Hepatic stellate cell (primary cell): Measurements from ENCODE around the gene EVA1A.
"Not testable (repeated sequence)": the region's sequence is repeated elsewhere in the genome, so short reads cannot be mapped to it uniquely, and the experiment has no call there.

Experiments
- DNase-seq: peaks from one replicate; pipeline ENCODE4 v3.0.0; 2011; ENCODE audit warnings: low spot score

Gene EVA1A

DNA sequence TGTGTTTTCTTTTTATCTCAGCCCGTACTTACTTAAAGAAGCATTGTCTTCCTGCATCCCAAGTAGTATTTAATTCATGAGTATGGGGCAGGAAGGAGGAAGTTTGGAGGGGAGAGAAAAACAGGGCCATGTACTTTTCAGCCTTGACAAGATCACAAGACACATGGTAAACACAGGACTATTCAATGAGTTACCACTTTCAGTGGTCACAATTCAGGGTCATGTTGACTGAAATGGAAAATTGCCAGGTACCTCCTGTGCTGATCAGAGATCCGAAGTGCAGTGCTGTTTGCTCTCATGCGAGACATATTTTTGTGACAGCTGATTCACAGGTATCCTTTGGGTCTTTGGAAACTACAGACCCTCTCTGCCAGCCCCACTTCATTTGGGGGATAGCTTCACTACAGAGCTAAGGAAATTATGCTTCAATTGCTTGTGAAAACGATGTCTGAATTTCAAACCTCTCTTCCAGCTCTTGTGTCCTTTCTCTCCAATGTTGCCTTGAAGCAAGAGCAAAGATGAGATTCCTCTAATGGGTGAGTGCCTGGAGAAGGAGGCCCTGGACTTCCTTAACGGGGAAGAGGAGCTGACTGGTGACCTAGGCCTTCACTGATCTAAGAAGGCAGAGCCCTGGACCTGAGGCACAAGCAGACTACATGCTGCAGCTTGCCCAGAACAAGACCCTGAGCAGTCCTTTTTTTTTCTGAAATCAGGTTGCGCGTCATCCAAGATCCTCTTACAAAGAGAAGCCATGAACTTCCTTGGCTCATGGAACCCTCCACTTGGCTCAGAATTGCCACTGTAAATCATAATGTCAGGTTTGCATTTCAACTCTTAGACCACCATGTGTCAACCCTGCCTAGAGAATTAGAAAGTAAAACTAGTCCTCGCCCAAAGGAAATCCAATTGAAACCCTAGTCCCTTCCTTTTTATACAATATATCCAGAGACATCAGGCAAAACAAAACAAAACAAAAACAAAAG is 44.1 kb downstream of the EVA1A start:
- DNase-seq = no peak

DNA sequence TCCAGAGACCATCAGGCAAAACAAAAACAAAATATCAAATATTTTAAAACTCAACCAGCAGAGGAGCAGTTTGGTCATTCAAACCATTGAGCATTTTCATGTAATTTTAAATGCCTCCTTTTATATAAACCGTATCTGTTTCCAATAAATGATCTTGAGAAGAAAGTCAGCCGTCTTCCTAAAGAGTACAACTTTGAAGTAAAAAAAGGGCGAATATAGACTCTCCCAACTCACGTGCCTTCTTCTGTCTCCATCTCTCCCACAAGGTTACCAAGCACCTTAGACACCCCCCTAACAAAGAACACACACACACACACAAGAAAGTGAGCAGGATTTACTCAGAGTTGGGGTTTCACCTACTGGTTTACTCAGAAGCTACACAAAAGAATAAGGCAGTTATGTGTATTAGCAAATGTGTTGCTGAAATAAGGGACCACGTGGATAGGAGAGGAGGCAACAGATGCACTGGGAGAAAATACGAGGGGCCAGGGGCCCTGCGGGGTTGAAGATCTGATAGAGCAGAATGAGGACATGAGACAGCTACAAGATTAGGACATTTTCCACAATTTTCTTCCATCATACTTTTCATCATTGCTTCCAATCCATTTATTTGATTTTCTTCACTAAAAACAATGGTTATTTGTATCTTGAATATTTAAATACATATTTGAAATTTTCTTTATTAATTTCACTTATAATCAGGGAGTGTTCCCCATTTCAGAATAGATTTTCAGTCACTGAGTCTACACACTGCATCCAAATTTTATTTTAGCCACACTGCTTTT is 45.0 kb downstream of the EVA1A start:
- DNase-seq = no peak

DNA sequence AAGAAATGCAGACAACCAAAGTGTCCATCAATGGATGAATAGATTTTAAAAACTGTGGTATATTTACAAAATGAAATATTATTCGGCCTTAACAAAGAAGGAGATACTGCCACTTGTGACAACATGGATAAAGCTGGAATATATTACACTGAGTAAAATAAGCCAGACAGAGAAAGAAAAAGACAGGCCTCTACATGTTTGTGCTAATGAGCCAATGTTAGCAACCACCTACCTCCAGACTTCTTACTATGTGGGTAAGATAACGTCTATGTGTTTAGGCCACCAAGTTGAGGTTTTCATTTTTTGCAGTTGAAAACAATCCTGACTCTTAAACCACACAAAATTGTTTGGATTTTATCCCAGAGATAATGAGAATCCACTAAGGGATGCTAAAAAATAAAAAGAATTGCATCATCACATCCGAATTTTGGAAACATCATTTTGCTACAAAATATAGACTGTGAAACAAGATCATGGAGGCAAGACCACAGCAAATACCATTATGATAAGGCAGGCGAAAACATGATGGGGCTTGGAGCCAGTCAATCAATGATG is 47.0 kb downstream of the EVA1A start:
- no peak for DNase-seq

DNA sequence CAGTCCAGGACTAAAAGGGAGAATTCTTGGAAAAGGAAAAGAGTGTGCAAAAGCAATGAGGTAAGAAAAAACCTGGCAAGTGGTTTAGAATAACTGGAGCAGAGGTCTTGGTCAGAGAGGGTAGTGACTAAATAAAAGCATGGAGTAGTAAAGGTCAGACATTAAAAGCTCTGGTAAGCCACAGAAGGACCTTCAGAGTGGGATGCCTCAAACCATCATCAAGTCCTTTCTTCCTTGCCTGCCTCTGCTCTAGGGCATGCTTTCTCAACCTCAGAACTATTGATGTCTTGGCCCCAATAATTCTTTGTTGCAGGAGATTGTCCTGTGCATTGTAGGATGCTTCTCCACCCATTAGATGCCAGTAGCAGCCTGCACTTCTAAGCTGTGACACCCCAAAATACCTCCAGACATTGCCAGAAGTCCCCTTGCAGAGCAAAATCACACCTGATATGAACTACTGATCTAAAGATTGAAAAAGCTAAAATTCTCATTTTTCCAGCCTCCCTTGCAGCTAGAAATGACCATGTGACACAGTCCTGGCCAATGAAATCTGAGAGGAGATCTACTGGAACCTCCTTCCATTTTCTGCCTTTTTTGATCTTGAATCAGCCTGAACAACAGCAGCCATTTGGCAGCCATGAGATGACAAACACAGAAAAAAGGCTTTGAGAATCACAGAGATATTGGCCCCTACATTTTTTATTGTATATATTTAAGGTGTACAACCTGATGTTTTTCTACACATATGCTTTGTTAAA is 48.1 kb downstream of the EVA1A start:
- no peak for DNase-seq

DNA sequence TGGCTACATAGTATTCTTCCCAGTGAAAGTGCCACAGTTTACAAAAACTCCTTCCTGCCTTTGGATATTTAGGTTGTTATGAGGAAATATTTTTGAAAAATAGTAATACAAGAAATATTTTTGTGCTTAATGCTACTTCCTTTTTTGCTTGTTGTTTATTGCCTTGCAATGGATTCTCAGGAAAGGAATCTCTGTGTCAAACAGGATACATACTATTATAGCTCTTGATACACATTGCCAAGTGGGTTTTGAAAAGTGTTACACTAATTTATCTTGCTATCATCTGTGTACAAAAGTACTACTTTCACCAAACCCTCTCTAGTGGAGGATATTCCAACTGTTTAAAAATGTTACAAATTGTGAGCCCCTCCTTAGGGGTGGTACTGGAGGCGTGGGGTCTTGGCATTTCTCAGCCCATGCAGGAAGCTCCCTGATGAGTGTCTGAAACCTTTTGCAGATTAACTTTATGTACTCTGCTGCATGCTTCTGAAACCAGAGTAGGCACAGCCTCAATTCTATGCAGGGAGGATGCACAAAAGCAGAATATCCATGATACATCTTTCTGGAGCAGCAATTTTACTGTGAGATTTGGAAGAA is 54.5 kb downstream of the EVA1A start:
- DNase-seq = no peak

DNA sequence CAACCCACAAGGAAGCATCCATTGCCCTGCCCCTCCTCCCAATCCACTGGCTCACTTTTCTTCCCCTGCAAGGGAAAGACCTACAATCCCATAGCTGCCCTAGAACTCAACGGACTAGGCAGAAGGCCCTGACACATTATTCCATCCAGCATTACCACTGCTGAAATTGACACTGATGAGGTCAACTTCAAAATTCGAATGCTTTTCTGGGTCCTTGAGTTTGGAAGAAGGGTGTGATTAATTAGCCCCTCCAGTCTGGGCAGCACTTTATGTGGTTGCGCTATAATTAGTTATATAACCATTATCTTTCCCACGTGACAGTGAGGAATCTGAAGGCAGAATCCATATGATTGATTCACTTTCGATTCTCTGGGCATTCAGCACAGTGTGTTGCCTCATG is 55.7 kb downstream of the EVA1A start:
- DNase-seq = no peak

DNA sequence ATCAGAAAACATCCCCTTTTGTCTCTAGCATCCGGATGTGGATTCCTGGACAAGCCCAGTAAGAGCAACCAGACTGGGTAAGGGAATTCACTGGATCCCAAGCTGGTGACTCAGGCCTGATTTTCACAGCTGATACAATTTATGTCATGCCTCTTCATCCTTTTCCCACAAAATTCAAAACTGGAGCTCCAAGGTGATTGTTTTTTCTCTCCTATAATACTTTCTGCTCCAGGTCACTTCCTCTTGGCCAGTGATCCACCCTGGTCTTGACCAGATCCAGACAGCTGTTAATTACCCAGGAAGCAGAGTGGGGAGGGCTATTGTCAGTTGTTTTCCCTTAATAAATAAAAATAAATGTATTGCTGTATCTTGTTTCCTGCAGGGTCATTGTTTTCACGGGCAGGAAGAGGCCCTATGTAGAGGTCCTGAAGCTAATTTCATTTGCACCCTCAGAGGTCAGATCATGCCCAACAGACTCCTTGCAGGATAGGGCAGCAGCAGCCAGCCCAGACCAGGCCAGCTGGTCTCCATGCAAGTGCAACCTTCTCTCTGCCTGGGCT is 57.6 kb downstream of the EVA1A start:
- peak; percentile 68 for DNase-seq

DNA sequence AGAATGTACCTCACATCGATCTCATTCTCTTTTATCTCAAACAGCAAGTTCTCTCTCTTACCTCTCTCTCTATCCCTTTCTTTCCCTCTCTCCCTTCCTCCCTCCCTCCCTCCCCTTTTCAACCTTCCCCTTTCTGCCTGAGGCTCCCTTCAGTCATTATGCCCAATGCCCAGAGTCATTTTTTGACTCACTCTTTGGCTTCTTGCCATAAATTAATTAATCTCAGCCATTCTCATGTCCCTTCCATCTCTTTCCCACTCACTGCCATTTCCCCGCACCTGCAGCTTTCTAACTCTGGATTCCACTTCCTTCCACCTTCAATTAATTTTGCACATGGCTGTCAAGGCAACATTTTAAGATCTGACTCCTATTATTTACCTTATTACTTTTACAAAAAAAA is 60.1 kb downstream of the EVA1A start:
- DNase-seq = no peak

DNA sequence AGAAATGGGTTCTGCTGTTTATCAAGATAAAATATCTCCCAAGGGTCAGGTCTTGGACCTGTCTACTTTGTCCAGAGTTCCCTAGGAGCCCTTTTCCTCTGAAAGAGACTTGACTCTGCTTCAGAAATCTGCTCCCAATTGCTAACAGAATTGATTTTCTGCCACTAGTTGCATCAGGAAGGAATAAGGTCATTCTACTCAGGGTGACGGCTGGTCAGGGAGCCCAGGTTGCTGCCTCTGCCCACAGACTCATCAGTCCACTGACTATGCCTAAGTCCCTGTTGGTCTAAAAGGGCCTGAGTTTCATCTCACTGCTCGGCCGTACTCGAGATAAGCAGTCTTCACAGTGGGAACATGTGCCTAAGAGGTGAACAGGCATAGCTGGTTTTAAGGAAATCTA is 61.2 kb downstream of the EVA1A start:
- no peak for DNase-seq

DNA sequence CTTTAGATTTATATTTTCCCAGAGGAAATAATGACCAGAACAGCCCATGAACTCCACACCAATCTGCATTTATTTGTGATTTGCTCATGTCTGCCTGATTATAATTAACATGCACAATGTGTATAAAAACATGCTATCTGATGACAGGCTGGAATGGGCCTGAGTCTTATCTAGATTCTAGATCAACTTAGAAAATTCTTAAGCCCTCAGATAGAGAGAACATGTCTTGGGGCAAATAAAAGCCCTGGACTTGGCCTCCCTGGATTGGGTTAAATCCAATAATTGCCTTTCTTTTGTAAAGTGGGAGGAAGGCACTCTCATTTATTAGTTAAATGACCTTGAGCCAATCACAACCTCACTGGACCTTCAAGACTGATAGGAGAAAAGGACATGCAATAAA is 61.8 kb downstream of the EVA1A start:
- no peak for DNase-seq

DNA sequence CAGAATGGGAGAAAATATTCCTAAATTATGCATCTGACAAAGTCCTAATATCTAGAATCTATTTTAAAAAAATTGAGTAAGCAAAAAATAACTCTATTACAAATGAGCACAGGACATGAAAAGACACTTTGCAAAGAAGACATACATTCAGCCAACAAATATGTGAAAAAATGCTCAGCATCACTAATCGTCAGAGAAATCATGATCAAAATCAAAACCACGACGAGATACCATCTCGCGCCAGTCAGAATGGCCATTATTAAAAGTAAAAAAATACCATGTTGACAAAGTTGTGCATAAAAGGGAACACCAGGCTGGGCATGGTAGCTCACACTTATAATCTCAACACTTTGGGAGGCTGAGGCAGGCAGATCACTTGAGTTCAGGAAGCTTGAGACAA is 63.5 kb downstream of the EVA1A start:
- DNase-seq = no peak

DNA sequence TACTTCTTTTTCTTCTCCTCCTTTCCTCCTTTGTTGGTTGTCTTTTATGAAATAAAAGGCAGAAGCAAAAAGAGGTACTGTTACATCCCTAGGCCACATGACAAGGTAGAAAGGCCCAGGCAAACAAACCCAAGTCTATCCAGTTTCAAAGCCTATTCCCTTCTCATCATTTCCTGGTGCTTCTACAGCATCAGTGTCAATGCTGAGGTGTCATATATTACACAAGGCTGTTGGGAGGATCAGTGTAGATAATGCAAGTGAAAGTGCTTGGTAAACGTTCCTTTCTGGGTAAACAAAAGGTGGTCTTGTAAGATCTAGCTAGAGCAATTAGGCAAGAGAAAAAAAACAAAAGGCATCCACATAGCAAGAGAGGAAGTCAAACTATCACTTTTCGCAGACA is 64.9 kb downstream of the EVA1A start:
- DNase-seq = no peak

DNA sequence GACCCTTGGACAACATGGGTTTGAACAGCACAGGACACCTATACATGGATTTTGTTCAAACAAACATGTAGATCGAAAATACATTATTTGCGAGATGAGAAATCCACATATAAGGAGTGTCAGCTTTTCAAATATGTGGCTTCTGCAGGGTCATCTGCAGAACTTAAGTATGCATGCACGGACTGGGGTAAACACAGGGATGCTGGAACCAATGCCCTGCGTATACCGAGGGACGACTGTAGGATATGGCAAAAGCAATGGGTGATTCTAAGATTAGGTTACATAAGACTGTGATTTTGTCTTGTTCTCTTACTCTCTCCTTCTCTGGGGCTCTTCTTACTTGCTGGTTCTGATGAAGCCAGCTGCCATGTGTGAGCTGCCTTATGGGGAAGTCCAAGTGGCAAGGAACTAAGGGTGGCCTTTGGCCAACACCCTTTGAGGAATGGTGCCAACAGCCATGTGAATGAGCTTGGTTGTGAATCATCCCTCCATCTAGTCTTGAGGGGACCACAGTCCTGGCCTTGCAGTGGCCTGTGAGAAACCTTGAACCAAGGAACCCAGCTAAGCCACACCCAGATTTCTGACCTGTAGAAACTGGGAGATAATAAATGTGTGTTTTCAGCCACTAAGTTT is 66.5 kb downstream of the EVA1A start:
- DNase-seq = no peak

DNA sequence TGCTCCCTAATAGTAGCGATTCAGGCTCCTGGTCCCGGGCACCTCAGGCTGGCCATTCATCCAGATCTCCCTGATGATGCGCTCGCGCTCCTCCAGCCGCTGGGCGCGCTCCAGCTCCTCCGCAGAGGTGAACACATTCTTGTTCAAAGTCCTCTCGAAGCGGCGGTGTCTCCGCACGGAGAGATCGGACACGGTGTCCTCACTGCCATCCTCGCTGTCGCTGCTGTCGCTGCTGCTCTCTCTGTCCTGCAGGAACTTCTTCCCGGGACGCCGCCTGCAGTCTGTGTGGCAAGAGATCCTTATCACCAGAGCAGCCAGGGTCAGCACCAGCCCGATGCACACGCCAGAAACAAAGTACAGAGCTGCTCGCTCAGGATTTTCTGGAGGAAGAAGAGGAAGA is 67.5 kb downstream of the EVA1A start:
- no peak for DNase-seq

DNA sequence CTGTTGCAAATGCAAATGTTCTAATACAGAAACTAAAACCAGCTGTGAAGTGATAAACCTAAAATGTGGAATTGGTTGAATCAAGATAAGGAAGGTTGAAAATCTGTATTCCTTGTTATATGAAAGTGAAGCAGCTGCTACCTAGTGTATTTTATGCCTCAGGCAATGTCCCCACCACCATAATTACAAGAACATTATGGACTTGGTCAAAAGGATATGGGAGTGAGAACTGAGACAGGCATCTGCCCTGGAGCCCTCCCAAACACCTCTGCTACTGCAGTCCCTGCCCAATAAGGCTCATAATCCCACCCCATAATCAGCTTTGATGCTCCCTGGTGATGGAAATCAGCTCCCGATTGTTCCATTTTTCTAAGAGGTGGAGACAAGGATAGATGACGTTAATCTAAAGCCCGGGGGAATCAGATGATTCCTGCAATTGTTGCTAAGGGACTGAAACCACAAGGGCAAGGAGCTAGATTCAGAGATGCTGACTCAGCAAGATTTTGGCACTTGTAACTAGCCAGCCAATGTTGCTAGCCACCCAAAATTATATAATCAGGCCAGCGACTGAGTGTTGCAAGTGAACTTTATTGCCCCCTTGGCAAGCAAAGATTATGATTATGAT is 69.5 kb downstream of the EVA1A start:
- no peak for DNase-seq

DNA sequence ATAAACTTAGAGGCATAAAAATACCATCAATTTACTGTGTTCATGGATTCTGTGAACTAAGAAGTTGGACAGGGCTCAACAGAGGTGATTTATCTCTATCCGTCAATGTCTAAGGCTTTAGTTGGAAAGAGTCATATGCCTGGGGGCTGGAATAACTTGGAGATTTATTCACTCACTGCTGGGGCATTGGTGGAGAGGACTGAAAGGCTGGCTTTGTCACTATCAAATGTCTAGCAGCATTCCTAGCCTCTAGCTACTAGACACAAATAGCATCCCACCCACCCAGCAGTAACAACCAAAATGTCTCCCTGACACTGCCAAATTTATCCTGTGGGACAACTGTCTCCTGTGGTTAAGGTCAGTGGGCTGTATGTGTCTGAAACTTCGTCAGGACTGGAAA is 71.0 kb downstream of the EVA1A start:
- no peak for DNase-seq

DNA sequence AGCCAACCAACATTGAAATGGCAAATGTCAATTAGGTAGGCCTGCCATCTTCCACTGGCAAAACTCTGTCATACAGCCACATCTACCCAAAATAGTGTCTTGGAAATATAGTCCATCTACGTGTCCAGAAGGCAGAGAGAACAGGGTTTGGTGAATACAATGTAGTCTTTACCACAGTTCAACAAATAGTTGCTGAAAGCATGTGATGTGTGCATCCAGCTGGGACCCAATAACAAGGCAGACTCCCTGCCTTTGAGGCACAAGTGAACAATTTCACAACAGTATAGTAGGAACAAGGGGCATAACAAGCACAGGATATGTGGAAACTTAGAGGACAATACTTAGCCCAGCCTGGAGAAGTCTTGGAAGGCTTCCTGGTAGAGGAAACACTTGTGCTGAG is 72.6 kb downstream of the EVA1A start:
- DNase-seq = no peak

DNA sequence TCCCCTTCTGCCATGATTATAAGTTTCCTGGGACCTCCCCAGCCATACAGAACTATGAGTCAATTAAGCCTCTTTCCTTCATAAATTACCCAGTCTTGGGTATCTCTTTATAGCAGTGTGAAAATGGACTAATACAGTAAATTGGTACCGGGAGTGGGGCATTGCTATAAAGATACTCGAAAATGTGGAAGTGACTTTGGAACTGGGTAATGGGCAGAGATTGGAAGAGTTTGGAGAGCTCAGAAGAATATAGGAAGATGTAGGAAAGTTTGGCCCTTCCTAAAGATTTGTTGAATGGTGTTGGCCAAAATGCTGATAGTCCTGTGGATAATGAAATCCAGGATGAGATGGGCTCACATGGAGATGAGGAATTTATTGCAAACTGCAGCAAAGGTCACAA is 74.0 kb downstream of the EVA1A start:
- DNase-seq = not testable (repeated sequence)

DNA sequence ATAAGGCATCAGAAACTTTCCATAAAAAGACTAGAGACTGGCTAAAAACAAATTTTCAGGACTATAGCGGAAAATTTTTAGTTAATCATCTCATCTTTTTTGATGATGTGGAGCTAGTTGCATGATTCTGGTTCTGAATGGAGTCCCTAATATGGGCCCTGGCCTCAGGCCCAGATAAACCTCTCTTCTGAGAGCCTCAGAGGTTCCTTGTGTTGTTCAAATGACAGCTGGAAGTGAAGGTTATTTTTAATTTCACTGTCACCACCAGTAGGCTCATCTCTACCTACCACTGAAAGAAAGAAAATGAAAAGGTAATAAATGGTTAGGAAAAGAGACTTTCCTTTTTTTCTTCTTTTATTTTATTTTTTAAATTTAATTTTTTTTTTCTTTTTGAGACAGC is 75.9 kb downstream of the EVA1A start:
- no peak for DNase-seq

DNA sequence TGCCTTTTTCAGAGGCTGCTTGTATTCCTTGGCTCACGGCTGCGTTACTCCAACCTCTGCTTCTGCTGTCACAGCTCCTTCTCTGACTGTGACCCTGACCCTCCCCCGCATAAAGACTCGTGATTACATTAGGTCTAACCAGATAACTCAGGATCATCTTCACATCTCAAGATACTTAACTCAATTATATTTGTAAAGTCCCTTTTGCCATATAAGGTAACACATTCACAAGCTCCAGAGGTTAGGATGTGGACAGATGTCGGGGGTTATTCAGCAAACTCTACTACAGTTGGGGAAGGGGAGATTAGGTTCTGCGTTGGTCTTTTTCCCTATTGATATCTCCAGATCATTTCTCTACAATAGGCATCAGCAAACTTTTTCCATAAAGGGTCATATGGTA is 76.9 kb downstream of the EVA1A start:
- no peak for DNase-seq

DNA sequence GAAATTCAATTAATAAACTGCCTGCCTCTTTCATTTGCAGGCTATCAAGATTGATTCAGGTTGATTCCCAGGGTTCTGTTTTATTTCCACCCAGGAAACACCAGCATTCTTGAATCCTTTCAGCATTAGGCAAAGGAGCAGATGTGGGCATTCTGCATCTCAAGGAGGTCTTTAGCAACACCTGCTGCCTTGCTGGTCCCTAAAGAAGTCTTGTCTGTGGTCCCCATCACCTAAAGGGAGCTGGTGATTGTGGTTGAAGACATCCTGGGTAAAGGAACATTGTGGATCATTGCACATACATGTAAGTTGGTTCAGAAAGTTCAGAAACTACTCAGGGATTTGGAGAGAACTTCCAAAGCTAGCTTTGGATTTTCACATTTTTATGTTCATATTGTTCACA is 78.3 kb downstream of the EVA1A start:
- no peak for DNase-seq
